Natural killer cell (primary cell): ENCODE measurements around the gene CENPO. TPM values are rescaled to one million over a fixed set of nuclear protein-coding genes. Genes with fewer than 3 reads are reported as not detected.

ENCODE experiments used
- ATAC-seq, 3 donors: fragments of 150-1000 bp in 2 of 3; fragments of 200-7000 bp in 1 of 3; cut with Tn5 transposase; 1 replicate in 1 of 3; 2 replicates in 2 of 3; pipeline ENCODE4 v1.10.0; 2021; ENCODE audit warnings: mild to moderate bottlenecking in 2 of 3, moderate library complexity in 2 of 3
- DNase-seq, 2 donors: peaks; one replicate each; pipeline versions ENCODE4 v3.0.0 to v3.0.0-alpha.2; 2013 to 2021; ENCODE audit warnings: mixed read lengths in 1 of 2
- H3K27ac ChIP-seq: one replicate; pipeline ENCODE4 v1.5.1; 2013; ENCODE audit warnings: mild to moderate bottlenecking, low read length
- H3K27me3 ChIP-seq: one replicate; pipeline ENCODE4 v1.6.1; 2013; ENCODE audit warnings: low read length; ENCODE audit not compliant: control insufficient read depth, insufficient read depth
- H3K36me3 ChIP-seq: one replicate; pipeline ENCODE4 v1.6.1; 2013; ENCODE audit warnings: low read length; ENCODE audit not compliant: control insufficient read depth, insufficient read depth
- H3K4me1 ChIP-seq: one replicate; pipeline ENCODE4 v1.6.1; 2013; ENCODE audit warnings: low read length; ENCODE audit not compliant: control insufficient read depth, insufficient read depth
- H3K4me3 ChIP-seq: one replicate; pipeline ENCODE4 v1.5.1; 2013; ENCODE audit warnings: low read length
- H3K9me3 ChIP-seq: one replicate; pipeline ENCODE4 v1.6.1; 2013; ENCODE audit warnings: low read length; ENCODE audit not compliant: control insufficient read depth, insufficient read depth
- H3K27ac Mint-ChIP-seq, 2 donors: one replicate each; pipeline ENCODE4 v1.8.0; 2022; ENCODE audit warnings: mild to moderate bottlenecking in 2 of 2, mixed read lengths in 2 of 2, moderate library complexity in 1 of 2
- H3K27me3 Mint-ChIP-seq, 2 donors: one replicate each; pipeline ENCODE4 v1.8.0; 2022; ENCODE audit warnings: low read depth in 2 of 2, mixed read lengths in 2 of 2
- H3K36me3 Mint-ChIP-seq: one replicate; pipeline ENCODE4 v1.8.0; 2022; ENCODE audit warnings: mixed read lengths
- H3K4me1 Mint-ChIP-seq, 2 donors: one replicate each; pipeline ENCODE4 v1.8.0; 2022; ENCODE audit warnings: mixed read lengths in 2 of 2
- H3K4me3 Mint-ChIP-seq: one replicate; pipeline ENCODE4 v1.8.0; 2022; ENCODE audit warnings: mild to moderate bottlenecking, moderate library complexity, mixed read lengths
- H3K9me3 Mint-ChIP-seq, 2 donors: one replicate each; pipeline ENCODE4 v1.8.0; 2022; ENCODE audit warnings: mixed read lengths in 2 of 2
- WGBS: methylation state at CpG from one replicate; pipeline ENCODE4 v1.1.7; 2013; ENCODE audit warnings: missing lambda C conversion rate; ENCODE audit not compliant: insufficient coverage; 5-methylcytosine and 5-hydroxymethylcytosine counted together
- intact Hi-C: fragments of 100-400 bp; cut with micrococcal nuclease; formaldehyde crosslinking; loops from one replicate; pipeline ENCODE4 v1.14.2; 2022
- total RNA-seq, 4 donors: library from RNA; stranded (reverse); fragments of 120-200 nt in 1 of 4; gene quantifications; one replicate each; pipeline versions ENCODE4 v1.2.3 to v1.2.4, GENCODE V29; 2013 to 2022
- TF ChIP-seq, protein P1 (sequence below): fragments of 200-600 bp; IDR thresholded peaks from one replicate; pipeline ENCODE4 v1.8.0; 2022; ENCODE audit warnings: antibody characterized with exemption

The CENPO gene
- total RNA-seq, 3 donors from 2014 or later (not counting 1 experiment from before 2014, with no cell fraction given) = 8.1 to 15.1 (median 11.2) TPM

DNA sequence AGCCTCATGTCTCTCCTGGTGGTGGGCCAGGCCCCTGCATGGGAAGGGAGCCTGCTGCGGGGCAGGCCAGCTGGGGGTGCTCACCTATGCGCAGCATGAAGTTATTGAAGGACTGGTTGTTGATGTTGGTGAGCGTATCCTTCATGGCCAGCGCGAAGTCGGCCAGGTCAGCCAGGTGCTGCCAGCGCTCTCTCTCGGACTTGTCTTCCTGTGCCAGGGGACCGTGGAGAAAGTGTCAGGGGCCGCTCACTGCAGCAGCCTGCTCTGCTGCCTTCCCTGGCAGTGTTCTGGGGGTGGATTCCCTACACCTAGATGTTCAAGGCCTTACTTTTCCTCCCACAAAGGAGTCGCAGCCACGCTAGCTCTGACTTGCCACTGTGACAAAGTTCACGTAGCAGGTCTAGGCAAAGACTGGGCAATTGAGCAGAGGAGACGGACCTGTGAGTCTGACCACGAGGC is 28.2 kb downstream of the CENPO start:
- intact Hi-C loops = no loop called here
- Histone ChIP-seq H3K9me3 (no peaks in the 10 kb centered on the region), H3K4me1 (peaks cover 8% of the 10 kb centered on the region), H3K36me3 (peaks cover 35% of the 10 kb centered on the region), H3K4me3 (no peak overlapping the region), H3K27me3 (no peaks in the 10 kb centered on the region), H3K27ac (no peak overlapping the region)
- H3K4me3 Mint-ChIP-seq = no peak overlapping the region
- H3K4me1 Mint-ChIP-seq = peaks cover 9 to 10% of the 10 kb centered on the region in 2 donors
- no peaks in the 10 kb centered on the region for H3K9me3 Mint-ChIP-seq
- TF ChIP-seq, protein P1, sequence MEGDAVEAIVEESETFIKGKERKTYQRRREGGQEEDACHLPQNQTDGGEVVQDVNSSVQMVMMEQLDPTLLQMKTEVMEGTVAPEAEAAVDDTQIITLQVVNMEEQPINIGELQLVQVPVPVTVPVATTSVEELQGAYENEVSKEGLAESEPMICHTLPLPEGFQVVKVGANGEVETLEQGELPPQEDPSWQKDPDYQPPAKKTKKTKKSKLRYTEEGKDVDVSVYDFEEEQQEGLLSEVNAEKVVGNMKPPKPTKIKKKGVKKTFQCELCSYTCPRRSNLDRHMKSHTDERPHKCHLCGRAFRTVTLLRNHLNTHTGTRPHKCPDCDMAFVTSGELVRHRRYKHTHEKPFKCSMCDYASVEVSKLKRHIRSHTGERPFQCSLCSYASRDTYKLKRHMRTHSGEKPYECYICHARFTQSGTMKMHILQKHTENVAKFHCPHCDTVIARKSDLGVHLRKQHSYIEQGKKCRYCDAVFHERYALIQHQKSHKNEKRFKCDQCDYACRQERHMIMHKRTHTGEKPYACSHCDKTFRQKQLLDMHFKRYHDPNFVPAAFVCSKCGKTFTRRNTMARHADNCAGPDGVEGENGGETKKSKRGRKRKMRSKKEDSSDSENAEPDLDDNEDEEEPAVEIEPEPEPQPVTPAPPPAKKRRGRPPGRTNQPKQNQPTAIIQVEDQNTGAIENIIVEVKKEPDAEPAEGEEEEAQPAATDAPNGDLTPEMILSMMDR = no peak
- H3K27me3 Mint-ChIP-seq = no peaks in the 10 kb centered on the region
- H3K27ac Mint-ChIP-seq = peak overlapping the region in 1 of 2 donors; percentile 60
- DNase-seq (no peak), ATAC-seq (no peak)
- peaks cover 7% of the 10 kb centered on the region for H3K36me3 Mint-ChIP-seq
- 94% methylated on average over 15 of the region's 15 CpGs for WGBS

DNA sequence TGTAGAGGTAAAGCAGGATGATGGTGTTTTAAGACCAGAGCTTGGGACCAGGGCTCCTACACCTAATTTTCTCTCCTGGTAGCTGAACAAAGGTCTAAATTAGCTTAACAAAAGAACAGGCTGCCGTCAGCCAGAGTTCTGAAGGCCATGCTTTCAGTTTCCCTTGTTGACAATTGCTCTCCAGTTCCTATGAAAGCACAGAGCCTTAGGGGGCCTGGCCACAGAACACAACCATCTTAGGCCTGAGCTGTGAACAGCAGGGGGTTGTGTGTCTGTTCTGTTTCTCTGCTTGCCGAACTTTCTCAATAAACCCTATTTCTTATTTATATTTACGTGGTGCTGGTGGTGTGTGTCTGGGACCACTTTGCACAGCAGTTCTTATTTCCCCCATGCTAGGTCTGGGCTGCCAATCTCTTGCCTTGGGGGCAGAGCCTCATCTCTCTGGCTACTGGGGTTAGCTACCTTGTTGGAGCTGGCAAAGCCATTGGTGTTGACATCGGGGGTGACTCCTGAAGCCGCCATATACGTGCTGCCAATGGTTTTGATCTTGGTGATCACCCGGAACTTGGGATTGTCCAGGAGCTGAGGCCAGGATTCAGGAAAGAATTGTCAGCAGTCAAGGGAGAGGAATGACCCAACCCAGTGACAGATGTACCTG is 29.0 kb downstream of the CENPO start:
- DNase-seq (no peak), ATAC-seq (no peak)
- Histone ChIP-seq H3K4me1 (peaks cover 10% of the 10 kb centered on the region), H3K36me3 (peaks cover 30% of the 10 kb centered on the region), H3K27ac (no peak overlapping the region), H3K9me3 (no peaks in the 10 kb centered on the region), H3K4me3 (no peak overlapping the region), H3K27me3 (no peaks in the 10 kb centered on the region)
- Mint-ChIP-seq H3K27me3 (no peaks in the 10 kb centered on the region), H3K4me3 (no peak overlapping the region), H3K9me3 (no peaks in the 10 kb centered on the region), H3K36me3 (peaks cover 7% of the 10 kb centered on the region), H3K27ac (peak overlapping the region in 1 of 2 donors; percentile 45), H3K4me1 (peaks cover 16 to 17% of the 10 kb centered on the region in 2 donors)
- intact Hi-C loops = no loop called here
- WGBS = 93% methylated on average over 5 of the region's 7 CpGs
- TF ChIP-seq, protein P1 = no peak

DNA sequence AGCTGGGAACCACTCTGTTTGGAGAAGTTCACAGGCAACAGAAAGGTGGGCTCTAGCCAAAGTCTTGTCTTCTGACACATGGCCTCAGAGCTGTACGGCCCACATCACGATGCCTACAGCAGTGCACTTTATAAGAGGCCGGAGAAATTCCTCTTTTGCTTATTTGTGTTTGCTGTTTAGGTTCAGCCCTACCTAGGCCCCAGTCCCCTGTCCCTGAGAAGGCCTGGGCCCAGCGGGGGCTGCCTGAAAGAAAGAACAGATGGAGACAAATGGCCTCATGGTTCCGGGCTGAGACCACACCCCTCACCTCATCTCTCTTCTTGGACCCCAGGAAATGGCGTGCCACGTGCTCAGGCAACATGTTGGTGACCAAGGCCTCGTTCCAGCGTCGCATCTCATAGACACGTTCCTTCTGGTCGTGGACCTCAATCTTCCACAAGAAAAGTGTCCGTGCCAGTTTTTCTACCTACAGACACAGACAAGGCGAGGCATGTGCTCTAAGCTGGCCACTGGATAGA is 30.9 kb downstream of the CENPO start:
- H3K27ac Mint-ChIP-seq = no peak overlapping the region
- H3K9me3 Mint-ChIP-seq = no peaks in the 10 kb centered on the region
- TF ChIP-seq, protein P1 = no peak
- DNase-seq = peak in 1 of 2 donors; percentile 13
- intact Hi-C loops = no loop called here
- Histone ChIP-seq H3K27ac (no peak overlapping the region), H3K36me3 (peaks cover 19% of the 10 kb centered on the region), H3K4me3 (no peak overlapping the region), H3K4me1 (peaks cover 15% of the 10 kb centered on the region), H3K9me3 (no peaks in the 10 kb centered on the region), H3K27me3 (no peaks in the 10 kb centered on the region)
- H3K4me3 Mint-ChIP-seq = no peak overlapping the region
- 96% methylated on average over 14 of the region's 14 CpGs for WGBS
- no peaks in the 10 kb centered on the region for H3K27me3 Mint-ChIP-seq
- peaks cover 24% of the 10 kb centered on the region in 2 donors for H3K4me1 Mint-ChIP-seq
- H3K36me3 Mint-ChIP-seq = no peaks in the 10 kb centered on the region
- ATAC-seq = no peak
